NB4 (cell line): ENCODE results near the gene SPSB3.

Experiments
- MYC ChIP-seq: IDR thresholded peaks from 2 replicates; pipeline ENCODE4 v1.6.1; 2011; ENCODE audit warnings: low read depth, low read length
- POLR2A ChIP-seq: IDR thresholded peaks from 2 replicates; pipeline ENCODE4 v1.6.1; 2011; ENCODE audit warnings: mild to moderate bottlenecking; ENCODE audit not compliant: insufficient read length; ENCODE audit errors: extremely low read depth
- TF ChIP-seq, protein P1 (sequence below): IDR thresholded peaks from one replicate; pipeline ENCODE4 v1.5.1; 2012; ENCODE audit warnings: low read depth, low read length
- TF ChIP-seq, protein P2 (sequence below): IDR thresholded peaks from 2 replicates; pipeline ENCODE4 v1.6.1; 2011; ENCODE audit warnings: low read depth, low read length

DNA sequence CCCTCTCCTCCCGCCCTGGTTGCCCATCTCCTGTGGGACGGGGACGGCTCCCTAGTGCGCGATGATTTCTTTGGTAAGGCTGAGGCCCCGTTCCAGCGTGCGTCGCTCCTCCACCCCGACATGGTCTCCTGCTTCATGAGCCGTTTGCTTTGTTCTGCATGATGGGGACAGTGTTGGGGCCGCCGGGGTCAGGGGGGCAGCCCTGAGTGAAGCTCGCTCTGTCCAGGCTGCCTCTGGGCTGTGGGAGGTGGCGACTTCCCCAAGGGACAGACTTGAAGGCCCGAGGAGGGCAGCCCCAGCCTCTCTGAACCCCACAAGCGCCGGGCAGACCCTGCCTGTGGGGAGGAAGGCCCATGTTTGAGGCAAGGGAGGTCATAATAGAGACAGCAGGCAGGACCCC, 23.4 kb downstream of the SPSB3 start:
- TF ChIP-seq, protein P1, sequence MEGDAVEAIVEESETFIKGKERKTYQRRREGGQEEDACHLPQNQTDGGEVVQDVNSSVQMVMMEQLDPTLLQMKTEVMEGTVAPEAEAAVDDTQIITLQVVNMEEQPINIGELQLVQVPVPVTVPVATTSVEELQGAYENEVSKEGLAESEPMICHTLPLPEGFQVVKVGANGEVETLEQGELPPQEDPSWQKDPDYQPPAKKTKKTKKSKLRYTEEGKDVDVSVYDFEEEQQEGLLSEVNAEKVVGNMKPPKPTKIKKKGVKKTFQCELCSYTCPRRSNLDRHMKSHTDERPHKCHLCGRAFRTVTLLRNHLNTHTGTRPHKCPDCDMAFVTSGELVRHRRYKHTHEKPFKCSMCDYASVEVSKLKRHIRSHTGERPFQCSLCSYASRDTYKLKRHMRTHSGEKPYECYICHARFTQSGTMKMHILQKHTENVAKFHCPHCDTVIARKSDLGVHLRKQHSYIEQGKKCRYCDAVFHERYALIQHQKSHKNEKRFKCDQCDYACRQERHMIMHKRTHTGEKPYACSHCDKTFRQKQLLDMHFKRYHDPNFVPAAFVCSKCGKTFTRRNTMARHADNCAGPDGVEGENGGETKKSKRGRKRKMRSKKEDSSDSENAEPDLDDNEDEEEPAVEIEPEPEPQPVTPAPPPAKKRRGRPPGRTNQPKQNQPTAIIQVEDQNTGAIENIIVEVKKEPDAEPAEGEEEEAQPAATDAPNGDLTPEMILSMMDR = no peak
- no peak for TF ChIP-seq POLR2A
- TF ChIP-seq MYC = no peak
- TF ChIP-seq, protein P2, sequence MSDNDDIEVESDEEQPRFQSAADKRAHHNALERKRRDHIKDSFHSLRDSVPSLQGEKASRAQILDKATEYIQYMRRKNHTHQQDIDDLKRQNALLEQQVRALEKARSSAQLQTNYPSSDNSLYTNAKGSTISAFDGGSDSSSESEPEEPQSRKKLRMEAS = no peak
